Measurements from ENCODE around the gene FRRS1.

Gene FRRS1

GRCh38 chr1:99782397-99782796 is 16.0 kb upstream of the FRRS1 start:
- H3K27ac ChIP-seq, result no peak overlapping the region
- TF ChIP-seq CTCF (conservative IDR thresholded peaks at IDR 0.05) (no peak), ZFX (IDR thresholded peaks at IDR 0.05) (no peak)

GRCh38 chr1:99781798-99782197 is 15.4 kb upstream of the FRRS1 start:
- no peak for TF ChIP-seq CTCF (conservative IDR thresholded peaks at IDR 0.05)
- no peak for TF ChIP-seq ZFX (IDR thresholded peaks at IDR 0.05)
- no peak overlapping the region for H3K27ac ChIP-seq

- no peak for TF ChIP-seq CTCF (conservative IDR thresholded peaks at IDR 0.05)
- TF ChIP-seq ZFX (IDR thresholded peaks at IDR 0.05), result no peak
- H3K27ac ChIP-seq, result no peak overlapping the region
Measured at GRCh38 chr1:99777752-99778151, 11.3 kb upstream of the FRRS1 start.

- TF ChIP-seq ZFX (IDR thresholded peaks at IDR 0.05), result no peak
- TF ChIP-seq CTCF (conservative IDR thresholded peaks at IDR 0.05), result no peak
- H3K27ac ChIP-seq, result no peak overlapping the region
Measured at GRCh38 chr1:99776120-99776519, 9.7 kb upstream of the FRRS1 start.

GRCh38 chr1:99772809-99773208 is 6.4 kb upstream of the FRRS1 start:
- no peak for TF ChIP-seq ZFX (IDR thresholded peaks at IDR 0.05)
- no peak for TF ChIP-seq CTCF (conservative IDR thresholded peaks at IDR 0.05)
- H3K27ac ChIP-seq, result no peak overlapping the region

GRCh38 chr1:99771513-99771918 is 5.1 kb upstream of the FRRS1 start:
- no peak for TF ChIP-seq ZFX (IDR thresholded peaks at IDR 0.05)
- TF ChIP-seq CTCF (conservative IDR thresholded peaks at IDR 0.05), result no peak
- no peak overlapping the region for H3K27ac ChIP-seq

- no peak overlapping the region for H3K27ac ChIP-seq
Measured at GRCh38 chr1:99768524-99769245, 2.2 kb upstream of the FRRS1 start.

More at GRCh38 chr1:99768524-99769245, 2.2 kb upstream of the FRRS1 start:
- TF ChIP-seq CTCF (conservative IDR thresholded peaks at IDR 0.05), result no peak
- TF ChIP-seq ZFX (IDR thresholded peaks at IDR 0.05), result no peak

All from C4-2B (cell line).